ENCODE data around the gene CNTNAP2.

GRCh38 chr7:146510088-146510680 lies 393.6 kb downstream of the CNTNAP2 start:
- TF ChIP-seq, protein P1, sequence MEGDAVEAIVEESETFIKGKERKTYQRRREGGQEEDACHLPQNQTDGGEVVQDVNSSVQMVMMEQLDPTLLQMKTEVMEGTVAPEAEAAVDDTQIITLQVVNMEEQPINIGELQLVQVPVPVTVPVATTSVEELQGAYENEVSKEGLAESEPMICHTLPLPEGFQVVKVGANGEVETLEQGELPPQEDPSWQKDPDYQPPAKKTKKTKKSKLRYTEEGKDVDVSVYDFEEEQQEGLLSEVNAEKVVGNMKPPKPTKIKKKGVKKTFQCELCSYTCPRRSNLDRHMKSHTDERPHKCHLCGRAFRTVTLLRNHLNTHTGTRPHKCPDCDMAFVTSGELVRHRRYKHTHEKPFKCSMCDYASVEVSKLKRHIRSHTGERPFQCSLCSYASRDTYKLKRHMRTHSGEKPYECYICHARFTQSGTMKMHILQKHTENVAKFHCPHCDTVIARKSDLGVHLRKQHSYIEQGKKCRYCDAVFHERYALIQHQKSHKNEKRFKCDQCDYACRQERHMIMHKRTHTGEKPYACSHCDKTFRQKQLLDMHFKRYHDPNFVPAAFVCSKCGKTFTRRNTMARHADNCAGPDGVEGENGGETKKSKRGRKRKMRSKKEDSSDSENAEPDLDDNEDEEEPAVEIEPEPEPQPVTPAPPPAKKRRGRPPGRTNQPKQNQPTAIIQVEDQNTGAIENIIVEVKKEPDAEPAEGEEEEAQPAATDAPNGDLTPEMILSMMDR (IDR thresholded peaks at IDR 0.05), result no peak
- no peak for TF ChIP-seq POLR2AphosphoS5 (IDR thresholded peaks at IDR 0.05)
- no peak for TF ChIP-seq EP300 (IDR thresholded peaks at IDR 0.05)

Data from stomach (tissue), 4 donors.